ENCODE measurements around the gene TERT.

The TERT gene

GRCh38 chr5:1215320-1216096 is 79.4 kb downstream of the TERT start:
- no peak for DNase-seq

DNA sequence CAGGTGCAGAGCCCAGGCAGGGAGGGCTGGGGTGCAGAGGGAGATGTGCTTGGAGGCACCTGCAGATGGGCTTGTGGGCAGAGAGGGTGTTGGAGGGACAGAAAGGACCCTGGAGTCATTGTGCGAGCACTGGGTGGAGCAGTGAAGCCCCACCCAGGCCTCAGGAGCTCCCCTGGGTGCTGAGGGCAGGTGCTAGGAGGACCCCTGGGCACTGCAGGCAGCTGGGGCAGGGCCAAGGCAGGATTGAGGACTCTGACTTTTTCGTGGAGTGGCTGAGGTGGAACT is 80.0 kb downstream of the TERT start:
- no peak for DNase-seq

DNA sequence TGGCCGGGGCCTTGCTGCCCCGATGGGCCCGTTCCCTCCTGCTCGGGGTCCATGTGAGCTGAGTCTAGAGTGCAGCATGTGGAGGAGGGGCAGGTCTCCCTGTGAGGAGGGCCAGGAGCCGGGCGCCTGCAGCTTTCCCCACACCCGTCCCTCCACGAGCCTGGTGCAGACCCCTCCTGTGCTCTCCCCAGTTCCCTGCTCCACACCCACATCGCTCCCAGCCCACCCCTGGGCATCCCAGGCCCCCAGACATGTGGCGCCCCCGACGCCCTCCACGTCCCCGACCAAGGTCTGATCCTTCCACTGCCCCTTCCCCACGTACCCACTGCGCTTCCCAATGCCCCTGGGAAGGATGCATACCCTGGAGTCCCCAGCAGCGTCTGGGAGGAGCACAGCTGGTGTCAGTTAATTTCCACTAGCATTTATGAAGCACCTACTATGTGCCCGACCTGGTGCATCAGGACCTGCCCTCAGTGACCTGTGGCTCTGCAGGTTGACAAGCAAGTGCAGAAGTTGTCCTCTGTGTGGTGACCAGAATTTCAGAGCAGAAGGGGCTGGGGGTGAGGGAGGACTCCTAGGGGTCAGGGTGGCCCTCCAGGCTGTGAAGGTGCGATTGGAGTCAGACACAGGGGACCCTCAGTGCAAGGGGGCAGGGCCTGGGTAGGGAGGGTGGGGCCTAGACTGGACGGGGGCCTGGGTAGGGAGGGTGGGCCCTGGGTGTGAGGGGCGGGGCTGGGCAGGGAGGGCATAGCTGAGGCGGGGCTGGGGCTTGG is 80.5 kb downstream of the TERT start:
- DNase-seq: no peak

DNA sequence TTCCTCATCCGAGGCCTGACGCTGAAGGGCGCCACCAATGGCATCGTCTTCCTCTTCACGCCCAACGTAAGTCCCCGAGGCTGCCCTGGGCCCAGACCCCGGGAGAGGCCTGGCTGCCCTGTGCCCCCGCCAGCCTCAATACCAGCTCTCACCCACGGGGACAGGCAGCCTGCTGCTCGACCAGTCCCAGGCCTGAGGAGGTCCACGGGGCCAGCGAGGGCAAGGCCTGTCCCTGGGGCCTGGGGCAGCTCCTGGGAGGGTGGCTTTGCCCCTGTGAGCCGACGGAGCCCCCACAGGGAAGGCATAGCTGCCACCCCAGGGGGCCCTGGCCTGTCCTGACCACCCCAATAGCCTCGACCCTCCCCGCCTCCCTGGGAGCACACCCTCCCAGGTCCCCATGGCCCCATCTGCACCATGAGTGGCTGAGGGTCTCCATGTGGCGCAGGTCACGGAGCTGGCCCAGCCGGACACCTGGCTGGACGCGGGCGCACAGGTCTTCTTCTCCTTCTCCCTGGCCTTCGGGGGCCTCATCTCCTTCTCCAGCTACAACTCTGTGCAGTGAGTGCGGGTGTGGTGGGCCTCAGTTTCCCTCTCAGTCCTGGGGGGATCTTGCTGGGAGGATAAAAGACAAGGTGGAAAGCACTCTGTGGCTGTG is 81.2 kb downstream of the TERT start:
- DNase-seq: no peak

DNA sequence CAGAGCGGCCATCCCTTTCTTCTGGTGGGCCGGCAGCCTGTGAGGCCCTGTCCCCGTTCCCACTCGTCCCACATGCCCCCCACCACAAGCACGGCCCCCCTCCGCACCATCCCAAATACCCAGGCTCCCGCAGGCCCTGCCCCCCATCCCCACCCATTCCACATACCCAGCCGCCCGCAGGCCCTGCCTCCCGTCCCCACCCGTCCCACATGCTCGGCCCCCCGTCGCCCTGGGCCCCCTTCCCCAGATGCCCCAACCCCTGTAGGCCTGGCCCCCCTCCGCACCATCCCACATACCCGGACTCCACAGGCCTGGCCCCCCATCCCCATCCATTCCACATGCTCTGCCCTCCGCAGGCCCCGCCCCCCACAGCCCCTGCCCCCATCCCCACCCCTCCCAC is 82.0 kb downstream of the TERT start:
- DNase-seq: no peak

- DNase-seq: no peak
Measured at GRCh38 chr5:1212271-1212670, 82.6 kb downstream of the TERT start.

GRCh38 chr5:1211701-1212100 is 83.2 kb downstream of the TERT start:
- DNase-seq: no peak

DNA sequence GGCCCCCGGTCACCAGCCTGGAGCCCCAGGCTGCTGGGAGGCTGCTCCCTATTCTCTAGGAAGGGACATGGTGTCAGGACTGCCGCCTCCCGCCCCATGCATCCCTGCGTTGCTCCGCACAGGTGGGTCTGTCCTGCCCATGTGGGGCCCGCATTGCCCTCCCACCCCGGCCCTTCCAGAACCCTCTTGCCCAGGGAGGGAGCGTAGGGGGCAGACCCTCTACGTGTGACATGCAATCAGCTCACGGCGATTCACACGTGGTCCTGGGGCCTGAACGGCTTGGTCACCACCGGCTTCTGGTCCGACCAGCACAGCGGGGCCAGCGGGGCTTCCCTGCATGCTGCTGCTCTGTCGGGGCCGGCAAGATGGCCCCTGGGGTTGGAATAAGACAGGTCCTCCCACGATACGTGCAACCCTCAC is 84.0 kb downstream of the TERT start:
- DNase-seq: no peak

DNA sequence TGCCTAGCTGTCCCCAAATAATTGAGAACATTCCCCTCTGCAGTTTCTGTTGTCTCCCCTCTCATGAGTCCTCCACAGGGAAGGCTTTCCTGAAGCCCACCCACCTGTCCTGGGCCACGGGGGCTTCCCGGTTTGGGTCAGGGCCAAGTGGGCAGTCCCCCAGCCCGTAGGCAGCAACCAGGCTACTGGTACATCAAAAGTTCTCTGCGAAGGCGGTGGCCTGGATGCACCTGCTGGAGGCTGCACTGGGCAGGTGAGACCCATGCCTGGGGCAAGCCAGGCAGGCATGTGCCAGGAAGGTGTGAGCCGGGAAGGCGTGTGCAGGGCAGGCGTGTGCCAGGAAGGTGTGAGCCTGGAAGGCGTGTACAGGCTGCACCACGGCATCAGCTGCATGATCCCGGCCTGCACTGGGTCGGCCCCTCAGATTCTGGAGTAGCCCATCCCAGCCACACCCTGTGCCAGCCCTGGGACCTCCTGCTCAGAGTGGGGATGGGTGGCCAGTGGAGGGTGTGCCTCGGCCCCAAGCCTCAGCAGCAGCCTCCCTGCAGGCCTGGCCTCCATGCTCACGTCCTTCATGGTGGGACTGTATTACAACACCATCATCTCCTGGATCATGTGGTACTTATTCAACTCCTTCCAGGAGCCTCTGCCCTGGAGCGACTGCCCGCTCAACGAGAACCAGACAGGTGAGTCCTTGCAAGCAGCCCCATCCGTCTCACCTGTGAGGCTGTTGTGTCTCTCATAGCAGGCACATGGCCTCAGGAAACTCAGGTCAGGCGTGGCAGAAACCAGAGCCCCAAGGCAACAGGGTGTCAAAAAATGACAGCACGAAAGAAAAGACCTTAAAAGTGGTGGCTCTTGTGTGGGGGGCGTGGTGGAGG is 84.7 kb downstream of the TERT start:
- DNase-seq: no peak

- no peak for DNase-seq
Measured at GRCh38 chr5:1209489-1209852, 85.4 kb downstream of the TERT start.

DNA sequence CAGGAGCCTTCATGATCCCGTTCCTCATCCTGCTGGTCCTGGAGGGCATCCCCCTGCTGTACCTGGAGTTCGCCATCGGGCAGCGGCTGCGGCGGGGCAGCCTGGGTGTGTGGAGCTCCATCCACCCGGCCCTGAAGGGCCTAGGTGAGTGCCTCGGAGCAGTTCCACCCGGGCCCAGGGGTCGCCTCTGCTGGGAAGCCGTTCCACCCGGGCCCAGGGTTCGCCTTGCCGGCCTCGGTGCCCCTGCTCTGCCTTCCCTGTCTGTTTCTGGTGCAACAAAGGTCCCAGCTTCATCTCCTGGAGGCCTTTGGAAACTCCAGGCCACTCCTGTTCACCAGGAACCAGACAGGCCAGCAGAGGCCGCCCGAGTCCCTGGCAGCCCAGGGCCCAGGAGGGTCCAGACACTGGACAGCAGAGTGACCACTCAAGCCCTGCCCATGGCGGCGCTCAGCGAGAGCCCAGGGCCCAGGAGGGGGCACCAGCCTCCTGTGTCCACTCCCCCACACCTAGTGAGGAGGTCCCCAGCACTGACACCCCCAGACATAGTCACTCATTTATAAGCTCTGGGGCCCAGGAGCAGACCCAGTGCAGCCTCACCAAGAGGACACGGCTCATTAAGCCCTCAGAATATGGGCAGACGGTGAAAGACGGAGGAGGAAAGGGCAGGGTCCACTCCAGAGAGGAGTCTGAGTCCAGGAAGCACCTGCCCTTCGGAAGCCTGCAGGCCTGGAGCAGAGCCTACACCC is 86.0 kb downstream of the TERT start:
- no peak for DNase-seq

DNA sequence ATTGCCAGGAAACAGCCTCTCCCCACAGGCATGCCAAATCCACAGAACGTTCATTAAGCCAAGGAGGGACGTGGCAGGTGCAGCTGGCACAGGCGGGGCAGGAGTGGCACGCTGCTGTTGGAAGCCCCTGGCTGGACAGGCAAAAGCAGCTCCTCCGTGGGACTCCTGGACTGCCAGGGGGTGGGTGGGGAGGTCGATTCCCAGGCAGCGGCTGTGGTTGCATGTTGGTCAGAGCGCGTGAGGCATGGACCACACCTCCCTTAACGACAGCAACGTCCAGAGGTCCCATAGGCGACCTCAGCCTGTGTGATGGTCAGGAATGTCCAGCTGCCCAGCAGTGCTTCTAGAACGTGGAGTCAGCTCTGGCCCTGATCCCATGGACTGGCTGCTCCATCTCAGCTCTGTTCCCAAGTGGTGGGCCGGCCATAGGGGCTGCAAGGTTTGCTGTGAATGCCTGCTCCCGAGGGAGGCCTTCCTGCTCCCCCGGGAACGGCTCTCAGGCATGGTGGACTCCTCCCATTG is 86.6 kb downstream of the TERT start:
- DNase-seq: no peak

DNA sequence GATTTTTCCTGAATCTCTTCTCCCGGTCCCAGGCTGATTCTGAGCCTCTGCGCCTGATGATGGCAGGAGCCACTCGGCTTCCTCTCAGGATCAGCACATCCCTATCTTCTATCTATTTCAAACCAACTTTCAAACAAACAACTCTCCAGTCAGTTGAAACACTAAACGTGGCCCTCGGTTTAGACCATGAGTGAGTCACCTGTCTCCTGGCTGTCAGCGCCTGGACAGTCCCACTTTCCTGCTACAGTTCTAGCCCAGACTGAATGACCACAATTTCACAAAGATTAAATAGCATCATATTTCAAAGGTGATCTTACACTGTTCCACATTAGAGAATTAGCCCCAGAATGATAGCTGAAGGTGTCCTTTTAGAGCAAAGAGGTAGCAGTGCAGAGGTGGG is 87.3 kb downstream of the TERT start:
- no peak for DNase-seq

GRCh38 chr5:1206521-1207412 is 88.1 kb downstream of the TERT start:
- DNase-seq: no peak

DNA sequence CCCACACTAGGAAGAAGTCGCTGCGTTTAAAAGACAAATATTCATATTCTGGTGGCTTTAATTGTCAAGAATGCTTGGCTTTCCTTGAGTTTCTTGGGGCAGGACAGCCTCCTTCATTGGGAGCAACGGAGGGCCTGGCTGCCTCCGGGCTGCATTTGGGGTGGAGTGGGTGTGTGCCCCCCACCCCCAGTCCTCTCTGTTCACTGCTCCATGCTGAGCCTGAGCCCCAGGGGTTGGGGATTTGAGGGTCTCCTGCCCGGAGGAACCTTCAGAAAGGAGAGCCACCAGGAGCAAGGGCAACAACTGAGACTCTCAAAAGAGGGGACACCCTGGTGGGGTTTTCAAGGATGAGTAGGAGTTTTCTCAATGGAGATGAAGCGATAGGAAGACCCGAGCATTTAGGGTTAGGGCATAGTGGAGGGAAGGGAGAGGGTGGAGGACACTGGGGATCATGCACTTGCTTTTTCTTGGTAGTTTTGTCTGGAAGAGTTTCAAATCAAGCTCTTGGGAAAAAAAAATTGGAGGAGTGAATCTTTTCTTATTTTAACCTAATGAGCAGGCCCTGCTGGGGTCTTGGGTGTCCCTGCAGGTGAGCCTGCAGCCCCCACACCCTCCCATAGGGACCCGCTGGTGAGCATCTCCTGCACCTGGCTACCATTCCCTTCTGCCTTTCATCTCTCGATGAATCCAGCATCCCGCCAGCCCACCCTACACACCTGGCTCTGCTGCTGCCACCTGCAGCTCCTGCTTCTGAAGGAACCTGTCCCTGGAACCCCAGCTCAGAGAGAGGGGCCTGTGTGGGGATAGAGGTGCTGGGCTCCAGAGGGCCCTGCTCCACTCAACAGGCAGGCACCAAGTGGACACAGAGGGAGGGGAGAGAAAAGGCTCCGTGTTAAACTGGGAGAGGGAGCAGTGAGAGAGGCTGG is 89.3 kb downstream of the TERT start:
- no peak for DNase-seq

DNA sequence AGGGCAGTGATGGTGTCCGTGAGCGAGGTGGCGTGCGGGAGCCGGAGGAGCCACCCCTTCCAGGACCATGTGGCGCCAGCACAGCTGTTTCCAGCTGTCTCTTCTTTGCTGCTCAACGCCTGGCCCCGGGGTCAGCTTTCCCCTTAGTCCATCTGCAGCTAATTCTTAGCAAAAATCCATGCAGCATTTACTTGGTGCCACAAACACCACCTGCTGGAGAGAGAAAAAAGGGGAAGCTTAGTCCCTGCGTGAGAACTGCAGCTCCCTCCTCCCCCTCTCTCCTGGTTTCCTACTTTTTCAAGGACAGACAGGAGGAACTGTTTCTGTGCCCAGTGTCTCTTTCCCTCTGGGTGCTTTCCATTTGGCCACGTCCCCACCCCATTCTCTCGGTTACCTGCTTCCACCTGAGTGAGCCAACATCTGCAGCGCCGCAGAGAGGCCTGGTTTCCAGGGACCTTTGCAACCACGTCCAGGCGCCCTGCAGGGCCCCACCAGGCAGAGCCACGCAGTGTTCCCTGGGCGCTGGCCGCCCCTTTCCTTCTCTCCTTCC is 90.1 kb downstream of the TERT start:
- DNase-seq: no peak

DNA sequence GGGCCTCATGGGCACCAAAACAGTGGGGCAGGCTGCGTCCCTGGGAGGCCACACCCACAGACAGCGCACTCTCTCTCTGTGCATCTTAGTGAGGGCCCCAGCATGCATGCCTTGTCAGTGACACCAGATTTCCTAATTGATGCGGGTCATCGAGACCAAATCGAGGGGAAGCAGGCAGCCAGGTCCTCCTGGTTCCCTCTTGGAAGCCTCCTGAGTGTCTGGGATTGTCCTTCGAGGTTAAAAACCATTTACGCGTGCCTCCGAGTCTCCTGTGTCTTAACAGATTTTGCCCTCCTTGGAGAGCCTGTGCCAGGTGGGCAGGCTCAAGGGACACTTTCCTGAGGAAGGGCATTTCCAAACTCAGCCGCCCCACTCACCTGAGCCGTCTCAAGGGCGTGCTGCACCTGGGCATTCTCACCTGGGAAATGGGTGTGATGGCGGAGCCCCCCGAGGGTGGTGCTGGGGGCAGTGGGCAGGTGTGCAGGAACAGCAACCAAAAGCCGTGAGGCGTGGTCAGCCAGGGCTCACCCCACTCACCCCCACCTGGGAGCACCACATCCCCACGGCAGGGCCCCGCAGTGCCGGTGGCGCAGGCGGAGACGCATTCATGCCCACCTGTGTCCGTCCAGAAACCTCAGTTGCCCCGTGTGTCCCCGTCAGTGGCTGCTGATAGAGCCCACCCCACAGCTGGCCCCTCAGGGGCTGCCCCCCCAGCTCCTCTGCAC is 90.7 kb downstream of the TERT start:
- DNase-seq: no peak

- no peak for DNase-seq
Measured at GRCh38 chr5:1203311-1203967, 91.4 kb downstream of the TERT start.

Data from activated CD4-positive, alpha-beta T cell treated with anti-CD3 and anti-CD28 coated beads for 48 hours (primary cell).